Measurements from ENCODE around the gene AKAP1. TPM values are rescaled to one million over a fixed set of nuclear protein-coding genes. Genes with fewer than 3 reads are reported as not detected.

Gene AKAP1, protein sequence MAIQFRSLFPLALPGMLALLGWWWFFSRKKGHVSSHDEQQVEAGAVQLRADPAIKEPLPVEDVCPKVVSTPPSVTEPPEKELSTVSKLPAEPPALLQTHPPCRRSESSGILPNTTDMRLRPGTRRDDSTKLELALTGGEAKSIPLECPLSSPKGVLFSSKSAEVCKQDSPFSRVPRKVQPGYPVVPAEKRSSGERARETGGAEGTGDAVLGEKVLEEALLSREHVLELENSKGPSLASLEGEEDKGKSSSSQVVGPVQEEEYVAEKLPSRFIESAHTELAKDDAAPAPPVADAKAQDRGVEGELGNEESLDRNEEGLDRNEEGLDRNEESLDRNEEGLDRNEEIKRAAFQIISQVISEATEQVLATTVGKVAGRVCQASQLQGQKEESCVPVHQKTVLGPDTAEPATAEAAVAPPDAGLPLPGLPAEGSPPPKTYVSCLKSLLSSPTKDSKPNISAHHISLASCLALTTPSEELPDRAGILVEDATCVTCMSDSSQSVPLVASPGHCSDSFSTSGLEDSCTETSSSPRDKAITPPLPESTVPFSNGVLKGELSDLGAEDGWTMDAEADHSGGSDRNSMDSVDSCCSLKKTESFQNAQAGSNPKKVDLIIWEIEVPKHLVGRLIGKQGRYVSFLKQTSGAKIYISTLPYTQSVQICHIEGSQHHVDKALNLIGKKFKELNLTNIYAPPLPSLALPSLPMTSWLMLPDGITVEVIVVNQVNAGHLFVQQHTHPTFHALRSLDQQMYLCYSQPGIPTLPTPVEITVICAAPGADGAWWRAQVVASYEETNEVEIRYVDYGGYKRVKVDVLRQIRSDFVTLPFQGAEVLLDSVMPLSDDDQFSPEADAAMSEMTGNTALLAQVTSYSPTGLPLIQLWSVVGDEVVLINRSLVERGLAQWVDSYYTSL
- total RNA-seq: 10 to 100 TPM; 27.3 to 28.6 TPM

DNA sequence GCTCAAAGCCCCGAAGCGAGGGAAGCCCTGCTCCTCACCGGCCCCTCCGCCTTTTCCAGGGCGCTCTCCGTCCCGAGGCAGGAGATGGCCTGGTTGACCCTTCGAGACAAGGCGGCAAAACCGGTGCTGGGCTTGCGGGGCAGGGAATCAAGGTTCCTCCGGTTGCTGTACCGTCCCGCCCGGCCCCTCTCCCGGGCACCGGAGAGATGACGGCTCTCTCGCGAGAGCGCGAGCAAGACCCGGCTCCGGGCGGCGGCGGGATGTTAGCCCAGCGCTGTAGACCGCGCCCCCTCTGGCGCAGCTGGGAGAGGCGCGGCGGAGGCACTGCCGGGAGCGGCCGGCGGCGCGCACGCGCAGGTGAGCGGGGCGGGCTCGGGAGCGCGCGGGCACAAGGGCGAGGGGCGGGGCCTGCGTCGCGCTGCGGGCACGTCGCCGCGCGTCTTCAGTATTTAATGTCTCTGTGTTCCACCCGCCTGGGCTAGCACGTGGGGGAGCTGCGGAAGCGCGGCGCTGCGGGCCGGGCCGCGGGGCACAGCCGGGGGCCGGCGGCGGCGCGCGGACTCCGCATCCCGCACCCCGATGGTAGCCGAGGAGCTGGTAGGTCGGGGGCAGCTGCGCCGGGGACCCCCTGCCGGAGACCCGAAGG, at the start of gene AKAP1:
TSS of gene AKAP1 (plus strand) at position 445 of the 646 bp plus-strand sequence. CDS start 20,219 bp downstream, outside the sequence.
- TF ChIP-seq, protein P1, sequence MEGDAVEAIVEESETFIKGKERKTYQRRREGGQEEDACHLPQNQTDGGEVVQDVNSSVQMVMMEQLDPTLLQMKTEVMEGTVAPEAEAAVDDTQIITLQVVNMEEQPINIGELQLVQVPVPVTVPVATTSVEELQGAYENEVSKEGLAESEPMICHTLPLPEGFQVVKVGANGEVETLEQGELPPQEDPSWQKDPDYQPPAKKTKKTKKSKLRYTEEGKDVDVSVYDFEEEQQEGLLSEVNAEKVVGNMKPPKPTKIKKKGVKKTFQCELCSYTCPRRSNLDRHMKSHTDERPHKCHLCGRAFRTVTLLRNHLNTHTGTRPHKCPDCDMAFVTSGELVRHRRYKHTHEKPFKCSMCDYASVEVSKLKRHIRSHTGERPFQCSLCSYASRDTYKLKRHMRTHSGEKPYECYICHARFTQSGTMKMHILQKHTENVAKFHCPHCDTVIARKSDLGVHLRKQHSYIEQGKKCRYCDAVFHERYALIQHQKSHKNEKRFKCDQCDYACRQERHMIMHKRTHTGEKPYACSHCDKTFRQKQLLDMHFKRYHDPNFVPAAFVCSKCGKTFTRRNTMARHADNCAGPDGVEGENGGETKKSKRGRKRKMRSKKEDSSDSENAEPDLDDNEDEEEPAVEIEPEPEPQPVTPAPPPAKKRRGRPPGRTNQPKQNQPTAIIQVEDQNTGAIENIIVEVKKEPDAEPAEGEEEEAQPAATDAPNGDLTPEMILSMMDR (IDR thresholded peaks at IDR 0.05): no peak
- CTCF ChIA-PET: interaction anchor here (1.1 to 1.2 kb wide), 2 partner anchors 107 to 265 kb away, joined by 3 read pairs; partner anchors contain the start of gene SCPEP1
- POLR2A ChIA-PET: interaction anchor here (0.6 to 1.5 kb wide), 9 partner anchors 13 to 1512 kb away, joined by 3 to 5 read pairs (median 3); no protein-coding TSS in a partner anchor

DNA sequence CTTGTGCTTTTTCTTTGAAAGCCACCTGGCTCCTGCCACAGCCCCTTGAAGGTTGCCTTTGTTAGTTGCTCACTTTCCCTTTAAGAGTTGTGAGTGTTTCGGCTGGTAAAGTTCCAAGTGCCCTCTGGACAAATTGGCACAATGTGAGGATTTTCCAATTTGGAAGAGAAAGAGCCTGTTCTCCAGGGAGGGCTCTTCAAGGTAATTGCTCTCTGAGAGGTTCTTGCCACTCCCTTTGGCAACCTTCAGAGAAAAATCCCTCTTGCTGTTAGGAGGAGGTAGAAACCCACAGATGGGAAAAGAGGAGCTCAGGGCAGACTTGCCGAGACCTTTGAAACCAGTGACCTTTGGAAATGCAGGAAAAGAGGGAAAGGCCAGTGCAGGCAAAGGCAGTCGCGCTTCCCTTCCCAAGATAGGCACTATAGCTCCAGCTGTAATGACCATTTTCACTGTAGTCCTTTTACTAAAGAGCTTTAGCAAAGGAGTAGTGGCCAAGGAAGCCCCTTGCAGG, 49.0 kb upstream of the AKAP1 start:
- DNase-seq: no peak
- ChIA-PET CTCF (interaction anchor here (1.8 kb wide), 1 partner anchor 13 kb away, joined by 5 read pairs; no protein-coding TSS in a partner anchor), POLR2A (no interaction called here)
- no peaks in the 10 kb centered on the region for H3K4me1 Mint-ChIP-seq (ENCODE audit: low read depth)
- H3K27me3 Mint-ChIP-seq: peaks cover 29% of the 10 kb centered on the region
- TF ChIP-seq, protein P1 (IDR thresholded peaks at IDR 0.05): no peak
- no peaks in the 10 kb centered on the region for H3K36me3 Mint-ChIP-seq (ENCODE audit: low read depth)
- intact Hi-C loops (cut with micrococcal nuclease): no loop called here
- H3K9me3 Mint-ChIP-seq: no peaks in the 10 kb centered on the region
- no peak overlapping the region for H3K4me3 Mint-ChIP-seq
- no peak overlapping the region for H3K27ac Mint-ChIP-seq
- no peak for ATAC-seq

More for the DNA sequence above, at the start of gene AKAP1:
- intact Hi-C loops (cut with micrococcal nuclease): no loop called here
- H3K27me3 Mint-ChIP-seq: peaks cover 2% of the 10 kb centered on the region
- ATAC-seq: peak; percentile 95
- H3K9me3 Mint-ChIP-seq: no peaks in the 10 kb centered on the region
- peaks cover 8% of the 10 kb centered on the region for H3K36me3 Mint-ChIP-seq (ENCODE audit: low read depth)
- DNase-seq: peak; percentile 95
- H3K4me1 Mint-ChIP-seq (ENCODE audit: low read depth): peaks cover 48% of the 10 kb centered on the region
- peak within 1 kb of the TSS; percentile 87 for H3K27ac Mint-ChIP-seq
- peak within 1 kb of the TSS; percentile 83 for H3K4me3 Mint-ChIP-seq

DNA sequence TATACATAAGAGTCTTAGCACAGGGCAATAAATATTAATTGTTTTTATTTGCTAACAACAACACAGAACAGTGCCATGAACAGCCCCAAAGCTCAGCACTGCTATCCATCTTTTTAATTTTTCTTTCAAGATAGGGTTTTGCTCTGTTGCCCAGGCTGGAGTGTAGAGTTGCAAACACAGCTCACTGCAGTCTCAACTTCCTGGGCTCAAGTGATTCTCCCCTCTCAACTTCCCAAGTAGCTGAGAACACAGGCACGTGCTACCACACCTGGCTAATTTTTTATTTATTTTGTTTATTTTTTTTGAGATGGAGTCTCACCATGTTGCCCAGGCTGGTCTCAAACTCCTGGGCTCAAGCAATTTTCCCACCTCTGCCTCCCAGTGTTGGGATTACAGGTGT, 47.6 kb upstream of the AKAP1 start:
- Mint-ChIP-seq H3K27ac (no peak overlapping the region), H3K4me1 (ENCODE audit: low read depth) (no peaks in the 10 kb centered on the region), H3K4me3 (no peak overlapping the region), H3K36me3 (ENCODE audit: low read depth) (no peaks in the 10 kb centered on the region), H3K27me3 (peaks cover 35% of the 10 kb centered on the region), H3K9me3 (no peaks in the 10 kb centered on the region)
- TF ChIP-seq, protein P1 (IDR thresholded peaks at IDR 0.05): no peak
- POLR2A ChIA-PET: interaction anchor here (1.2 kb wide), 1 partner anchor 28 kb away, joined by 3 read pairs; no protein-coding TSS in a partner anchor
- intact Hi-C loops (cut with micrococcal nuclease): no loop called here
- ATAC-seq: no peak
- no peak for DNase-seq
- CTCF ChIA-PET: interaction anchor here (1.0 kb wide), 1 partner anchor 27 kb away, joined by 3 read pairs; no protein-coding TSS in a partner anchor

DNA sequence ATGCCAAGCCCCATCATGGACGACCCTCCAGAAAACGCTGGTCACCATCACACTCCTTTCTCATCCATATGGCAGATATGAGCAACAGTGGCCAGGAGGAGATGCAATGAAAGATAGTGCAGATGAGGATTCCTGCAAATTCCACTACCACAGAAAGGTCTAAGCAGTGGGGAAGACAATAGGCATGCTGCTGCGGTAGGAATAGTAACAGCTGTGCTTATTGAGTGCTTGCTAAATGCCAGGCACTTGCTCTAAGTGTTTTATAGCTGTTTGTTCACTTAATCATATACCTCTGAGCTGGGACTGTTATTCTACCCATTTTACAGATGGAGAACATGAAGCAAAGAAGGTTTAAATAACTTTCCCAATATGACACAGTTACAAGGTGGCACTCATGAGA, 46.6 kb upstream of the AKAP1 start:
- no peaks in the 10 kb centered on the region for H3K9me3 Mint-ChIP-seq
- TF ChIP-seq, protein P1 (IDR thresholded peaks at IDR 0.05): no peak
- ATAC-seq (no peak), DNase-seq (no peak)
- H3K27me3 Mint-ChIP-seq: peaks cover 42% of the 10 kb centered on the region
- H3K27ac Mint-ChIP-seq: no peak overlapping the region
- POLR2A ChIA-PET: no interaction called here
- CTCF ChIA-PET: no interaction called here
- H3K4me3 Mint-ChIP-seq: no peak overlapping the region
- H3K36me3 Mint-ChIP-seq (ENCODE audit: low read depth): no peaks in the 10 kb centered on the region
- intact Hi-C loops (cut with micrococcal nuclease): no loop called here
- no peaks in the 10 kb centered on the region for H3K4me1 Mint-ChIP-seq (ENCODE audit: low read depth)
